Prostate gland (tissue), 2 donors: ENCODE results near the gene MLC1.

ENCODE experiments used
- CTCF ChIP-seq, 4 experiments: fragments of 200-600 bp in 2 of 4; fragments of 450-650 bp in 2 of 4; sonication (generic) in 2 of 4; IDR thresholded peaks; 1 replicate in 3 of 4; 2 replicates in 1 of 4; pipeline ENCODE4 v1.5.1; 2016 to 2019; ENCODE audit warnings: antibody characterized with exemption in 4 of 4, mild to moderate bottlenecking in 2 of 4, moderate library complexity in 2 of 4
- POLR2AphosphoS5 ChIP-seq: sonication (generic); formaldehyde crosslinking; IDR thresholded peaks from one replicate; pipeline ENCODE4 v1.6.1; 2017; ENCODE audit warnings: antibody characterized with exemption

GRCh38 chr22:50119169-50119767 lies 34.0 kb upstream of the MLC1 start:
- TF ChIP-seq CTCF (IDR thresholded peaks at IDR 0.05) (no peak), POLR2AphosphoS5 (no peak)
